Sciatic nerve (tissue), 2 donors: ENCODE data around the gene PYURF. TPM values are rescaled to one million over a fixed set of nuclear protein-coding genes. Genes with fewer than 3 reads are reported as not detected.

Experiments used
- ATAC-seq: fragments of 200-7000 bp; cut with Tn5 transposase; one replicate; pipeline ENCODE4 v1.9.1; 2020; ENCODE audit warnings: mild to moderate bottlenecking, moderate library complexity
- DNase-seq: peaks from one replicate; pipeline ENCODE4 v3.0.0-alpha.2; 2020; ENCODE audit warnings: low spot score
- intact Hi-C: fragments of 100-400 bp; cut with DNase I; formaldehyde crosslinking; loops from one replicate; pipeline ENCODE4 v1.14.2; 2022
- total RNA-seq: library from RNA; stranded (reverse); fragmentation: NEBNext Ultra II Directional; extraction: Animal tissue kit (Norgen Biotek cat#: 25700); gene quantifications from one replicate; pipeline ENCODE4 v1.2.1, GENCODE V29; 2021
- donor health status: DM: no; HTN: no; CAD: no.
- donor health status: DM: no; HTN: no; CAD: no.

Gene PYURF
- total RNA-seq, 1 donor from 2014 or later: 69.5 TPM

GRCh38 chr4:88516746-88517145, 6.8 kb downstream of the PYURF start:
- intact Hi-C loops: loop anchor here (5.0 kb wide), 1 partner anchor 299 kb away; no protein-coding TSS in a partner anchor
- ATAC-seq: no peak
- no peak for DNase-seq

- intact Hi-C loops: loop anchor here (5.0 kb wide), 1 partner anchor 298 kb away; no protein-coding TSS in a partner anchor
- DNase-seq: no peak
- no peak for ATAC-seq
Observed at GRCh38 chr4:88514557-88515511, 8.7 kb downstream of the PYURF start.

GRCh38 chr4:88511236-88511635, 12.3 kb downstream of the PYURF start:
- DNase-seq (no peak), ATAC-seq (no peak)
- intact Hi-C loops: no loop called here

- intact Hi-C loops: no loop called here
- DNase-seq (no peak), ATAC-seq (no peak)
Observed at GRCh38 chr4:88503344-88503743, 20.2 kb downstream of the PYURF start.

- peak; percentile 28 for ATAC-seq
- intact Hi-C loops: no loop called here
- DNase-seq: no peak
Observed at GRCh38 chr4:88497859-88498409, 25.6 kb downstream of the PYURF start.

- ATAC-seq: no peak
- no peak for DNase-seq
- intact Hi-C loops: no loop called here
Observed at GRCh38 chr4:88489100-88489761, 34.3 kb downstream of the PYURF start.

- no peak for DNase-seq
- intact Hi-C loops: no loop called here
- ATAC-seq: no peak
Observed at GRCh38 chr4:88481537-88481936, 42.0 kb downstream of the PYURF start.

- intact Hi-C loops: no loop called here
- ATAC-seq (no peak), DNase-seq (no peak)
Observed at GRCh38 chr4:88478247-88478646, 45.3 kb downstream of the PYURF start.

- no peak for DNase-seq
- no peak for ATAC-seq
- intact Hi-C loops: no loop called here
Observed at GRCh38 chr4:88477229-88477860, 46.2 kb downstream of the PYURF start.

Other genes starting within 250 kb of the PYURF start
- 78.9 TPM for gene PPM1K, start 239.2 kb downstream of the PYURF start, total RNA-seq
- gene HERC6, start 144.9 kb downstream of the PYURF start, total RNA-seq: 9.5 TPM
- 8.0 TPM for gene HERC5, start 66.7 kb downstream of the PYURF start, total RNA-seq
- gene HERC3, start 68.7 kb upstream of the PYURF start, total RNA-seq: 46.5 TPM
- 7.9 TPM for gene NAP1L5, start 174.1 kb upstream of the PYURF start, total RNA-seq